ENCODE data around the gene PDE4D. TPM values are rescaled to one million over a fixed set of nuclear protein-coding genes. Genes with fewer than 3 reads are reported as not detected.

The PDE4D gene
- polyA plus RNA-seq, 1 donor (not counting 4 experiments of a cell fraction or from before 2014, with no cell fraction given): 3.6 TPM

DNA sequence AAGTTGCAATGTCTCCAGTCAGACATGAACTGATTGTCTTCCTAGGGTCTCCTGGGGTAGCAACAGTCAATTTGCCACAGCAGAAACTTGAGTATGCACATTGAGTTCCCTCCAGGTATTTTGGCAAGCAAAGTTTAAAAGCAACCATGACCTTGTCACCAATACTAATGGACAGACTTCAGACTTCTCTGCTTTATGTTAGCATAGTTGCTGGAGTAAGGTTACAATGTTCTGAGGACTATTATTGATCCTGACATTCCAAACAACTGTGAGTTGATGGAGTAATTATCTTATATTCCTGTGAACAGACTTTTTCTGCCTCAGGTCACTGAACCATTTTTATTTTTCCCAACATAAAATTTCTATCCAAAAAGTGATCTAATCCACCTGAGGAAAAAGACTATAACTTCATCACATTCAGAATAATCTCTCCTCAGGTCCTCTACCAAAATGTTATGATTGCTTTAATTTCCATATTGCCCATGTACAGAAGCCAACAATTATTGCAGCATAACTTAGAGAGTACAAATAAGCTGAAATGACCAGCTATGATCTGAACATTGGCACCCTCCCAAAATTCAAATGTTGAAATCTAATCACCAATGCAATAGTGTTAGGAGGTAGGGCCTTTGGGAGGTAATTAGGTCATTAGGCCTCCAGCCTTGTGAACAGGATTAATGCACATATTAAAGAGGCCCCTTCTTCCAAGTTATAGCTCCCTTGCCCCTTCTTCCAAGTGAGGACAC is 228.3 kb downstream of the PDE4D start:
- DNase-seq (ENCODE audit: low read depth, low spot score): no peak
- dilution Hi-C loops (cut with MboI; ENCODE audit: extremely low pct_ligation_motif_present, low sequenced_read_pairs): no loop called here
- TF ChIP-seq, protein P1, sequence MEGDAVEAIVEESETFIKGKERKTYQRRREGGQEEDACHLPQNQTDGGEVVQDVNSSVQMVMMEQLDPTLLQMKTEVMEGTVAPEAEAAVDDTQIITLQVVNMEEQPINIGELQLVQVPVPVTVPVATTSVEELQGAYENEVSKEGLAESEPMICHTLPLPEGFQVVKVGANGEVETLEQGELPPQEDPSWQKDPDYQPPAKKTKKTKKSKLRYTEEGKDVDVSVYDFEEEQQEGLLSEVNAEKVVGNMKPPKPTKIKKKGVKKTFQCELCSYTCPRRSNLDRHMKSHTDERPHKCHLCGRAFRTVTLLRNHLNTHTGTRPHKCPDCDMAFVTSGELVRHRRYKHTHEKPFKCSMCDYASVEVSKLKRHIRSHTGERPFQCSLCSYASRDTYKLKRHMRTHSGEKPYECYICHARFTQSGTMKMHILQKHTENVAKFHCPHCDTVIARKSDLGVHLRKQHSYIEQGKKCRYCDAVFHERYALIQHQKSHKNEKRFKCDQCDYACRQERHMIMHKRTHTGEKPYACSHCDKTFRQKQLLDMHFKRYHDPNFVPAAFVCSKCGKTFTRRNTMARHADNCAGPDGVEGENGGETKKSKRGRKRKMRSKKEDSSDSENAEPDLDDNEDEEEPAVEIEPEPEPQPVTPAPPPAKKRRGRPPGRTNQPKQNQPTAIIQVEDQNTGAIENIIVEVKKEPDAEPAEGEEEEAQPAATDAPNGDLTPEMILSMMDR (optimal IDR thresholded peaks at IDR 0.05 in 1 of 3, IDR thresholded peaks at IDR 0.05 in 1 of 3, conservative IDR thresholded peaks at IDR 0.05 in 1 of 3; ENCODE audit: extremely low read depth in 1 of 3, insufficient read depth in 2 of 3, low read length in 3 of 3): no peak
- no peak for TF ChIP-seq EZH2 (IDR thresholded peaks at IDR 0.05; ENCODE audit: low read length)

DNA sequence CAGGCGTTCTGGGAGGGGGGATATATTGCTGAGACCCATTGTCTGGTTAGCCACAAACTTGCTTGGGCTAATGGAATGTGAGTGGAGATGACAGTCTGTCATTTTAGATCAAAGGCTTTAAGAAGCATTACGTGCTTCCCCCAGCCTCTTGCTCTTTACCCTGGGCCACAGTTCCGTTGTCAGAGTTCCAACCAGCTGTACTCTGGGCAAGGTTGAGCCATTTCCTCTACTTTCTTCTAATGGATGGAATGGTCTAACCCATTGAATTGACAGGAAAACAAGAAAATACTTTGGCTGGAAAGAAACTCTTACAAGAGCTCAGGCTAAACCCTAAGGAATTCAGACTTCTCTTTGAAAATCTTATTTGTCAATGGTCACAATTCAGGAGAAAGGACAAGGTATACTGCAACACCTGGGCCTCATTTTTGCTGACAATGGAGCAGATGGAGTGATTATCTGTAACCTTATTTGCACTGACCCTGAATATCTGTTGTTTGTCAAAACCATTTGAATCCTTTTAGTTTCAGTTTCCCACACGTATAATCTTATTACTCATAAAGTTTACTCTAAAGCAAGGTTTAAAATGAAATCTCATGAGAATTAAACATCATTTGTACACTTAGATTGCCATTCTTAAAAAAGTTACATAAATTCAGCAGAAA is 231.4 kb downstream of the PDE4D start:
- no peaks in the 10 kb centered on the region for H3K79me2 ChIP-seq (ENCODE audit: control insufficient read depth, insufficient read depth, low read length)
- DNase-seq (ENCODE audit: low read depth, low spot score): no peak
- H3K27ac ChIP-seq (ENCODE audit: control insufficient read depth, insufficient read depth, low read length): no peak overlapping the region
- no peaks in the 10 kb centered on the region for H3K9me1 ChIP-seq (ENCODE audit: control insufficient read depth, extremely low read depth, insufficient read depth, low read length)
- no peaks in the 10 kb centered on the region for H4K20me1 ChIP-seq (ENCODE audit: control insufficient read depth, extremely low read depth, insufficient read depth, low read length)
- FAIRE-seq: peak; percentile 36
- dilution Hi-C loops (cut with MboI; ENCODE audit: extremely low pct_ligation_motif_present, low sequenced_read_pairs): no loop called here
- H3K27me3 ChIP-seq (ENCODE audit: control insufficient read depth, extremely low read depth, insufficient read depth, low read length): no peaks in the 10 kb centered on the region
- peak overlapping the region; percentile 30 for H3K4me2 ChIP-seq (ENCODE audit: control insufficient read depth, extremely low read depth, insufficient read depth, low read depth, low read length)
- no peak overlapping the region for H3K4me3 ChIP-seq (ENCODE audit: control insufficient read depth in 2 of 3, extremely low read depth in 1 of 3, insufficient read depth in 2 of 3, low read depth in 1 of 3, low read length in 3 of 3)
- H3K36me3 ChIP-seq (ENCODE audit: control insufficient read depth in 2 of 2, extremely low read depth in 1 of 2, insufficient read depth in 2 of 2, low read length in 2 of 2): no peaks in the 10 kb centered on the region
- no peaks in the 10 kb centered on the region for H3K4me1 ChIP-seq (ENCODE audit: control insufficient read depth, extremely low read depth, insufficient read depth, low read length)
- TF ChIP-seq, protein P1 (optimal IDR thresholded peaks at IDR 0.05 in 1 of 3, IDR thresholded peaks at IDR 0.05 in 1 of 3, conservative IDR thresholded peaks at IDR 0.05 in 1 of 3; ENCODE audit: extremely low read depth in 1 of 3, insufficient read depth in 2 of 3, low read length in 3 of 3): no peak
- TF ChIP-seq EZH2 (IDR thresholded peaks at IDR 0.05; ENCODE audit: low read length): no peak
- H3K9me3 ChIP-seq (ENCODE audit: control insufficient read depth, low read depth, low read length): no peaks in the 10 kb centered on the region
- no peak overlapping the region for H2AFZ ChIP-seq (ENCODE audit: control insufficient read depth, low read length)
- no peak overlapping the region for H3K9ac ChIP-seq (ENCODE audit: control insufficient read depth, extremely low read depth, insufficient read depth, low read length)

More for the DNA sequence above, 228.3 kb downstream of the PDE4D start:
- Histone ChIP-seq H3K4me1 (ENCODE audit: control insufficient read depth, extremely low read depth, insufficient read depth, low read length) (no peaks in the 10 kb centered on the region), H4K20me1 (ENCODE audit: control insufficient read depth, extremely low read depth, insufficient read depth, low read length) (no peaks in the 10 kb centered on the region), H2AFZ (ENCODE audit: control insufficient read depth, low read length) (no peak overlapping the region), H3K36me3 (ENCODE audit: control insufficient read depth in 2 of 2, extremely low read depth in 1 of 2, insufficient read depth in 2 of 2, low read length in 2 of 2) (no peaks in the 10 kb centered on the region), H3K79me2 (ENCODE audit: control insufficient read depth, insufficient read depth, low read length) (no peaks in the 10 kb centered on the region), H3K4me2 (ENCODE audit: control insufficient read depth, extremely low read depth, insufficient read depth, low read depth, low read length) (no peak overlapping the region), H3K9me3 (ENCODE audit: control insufficient read depth, low read depth, low read length) (no peaks in the 10 kb centered on the region), H3K4me3 (ENCODE audit: control insufficient read depth in 2 of 3, extremely low read depth in 1 of 3, insufficient read depth in 2 of 3, low read depth in 1 of 3, low read length in 3 of 3) (no peak overlapping the region), H3K27ac (ENCODE audit: control insufficient read depth, insufficient read depth, low read length) (no peak overlapping the region), H3K9ac (ENCODE audit: control insufficient read depth, extremely low read depth, insufficient read depth, low read length) (no peak overlapping the region), H3K27me3 (ENCODE audit: control insufficient read depth, extremely low read depth, insufficient read depth, low read length) (no peaks in the 10 kb centered on the region), H3K9me1 (ENCODE audit: control insufficient read depth, extremely low read depth, insufficient read depth, low read length) (no peaks in the 10 kb centered on the region)
- peak; percentile 13 for FAIRE-seq
